ENCODE measurements around the gene VWC2L. TPM values are rescaled to one million over a fixed set of nuclear protein-coding genes. Genes with fewer than 3 reads are reported as not detected.

VWC2L gene
- total and polyA plus RNA-seq, 7 donors = 0.28 TPM; not detected in 6

DNA sequence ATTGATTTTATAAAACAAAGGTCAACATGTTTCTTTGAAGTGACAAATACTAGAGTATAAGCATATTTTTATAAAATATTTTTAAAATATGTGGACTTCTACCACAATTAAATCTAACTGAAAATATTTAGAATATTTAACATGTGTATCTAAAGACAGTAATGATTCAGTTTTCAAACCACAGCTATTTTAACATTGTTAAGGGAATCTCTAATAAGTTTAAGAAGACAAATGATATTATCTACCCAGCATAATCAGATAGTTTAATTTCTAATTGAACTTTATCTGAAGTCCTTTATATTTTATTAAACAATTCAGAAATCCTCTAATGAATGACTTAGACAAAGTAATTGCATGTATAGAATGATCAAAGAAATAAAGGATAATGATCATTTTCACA is 96.2 kb downstream of the VWC2L start:
- TF ChIP-seq, protein P1, sequence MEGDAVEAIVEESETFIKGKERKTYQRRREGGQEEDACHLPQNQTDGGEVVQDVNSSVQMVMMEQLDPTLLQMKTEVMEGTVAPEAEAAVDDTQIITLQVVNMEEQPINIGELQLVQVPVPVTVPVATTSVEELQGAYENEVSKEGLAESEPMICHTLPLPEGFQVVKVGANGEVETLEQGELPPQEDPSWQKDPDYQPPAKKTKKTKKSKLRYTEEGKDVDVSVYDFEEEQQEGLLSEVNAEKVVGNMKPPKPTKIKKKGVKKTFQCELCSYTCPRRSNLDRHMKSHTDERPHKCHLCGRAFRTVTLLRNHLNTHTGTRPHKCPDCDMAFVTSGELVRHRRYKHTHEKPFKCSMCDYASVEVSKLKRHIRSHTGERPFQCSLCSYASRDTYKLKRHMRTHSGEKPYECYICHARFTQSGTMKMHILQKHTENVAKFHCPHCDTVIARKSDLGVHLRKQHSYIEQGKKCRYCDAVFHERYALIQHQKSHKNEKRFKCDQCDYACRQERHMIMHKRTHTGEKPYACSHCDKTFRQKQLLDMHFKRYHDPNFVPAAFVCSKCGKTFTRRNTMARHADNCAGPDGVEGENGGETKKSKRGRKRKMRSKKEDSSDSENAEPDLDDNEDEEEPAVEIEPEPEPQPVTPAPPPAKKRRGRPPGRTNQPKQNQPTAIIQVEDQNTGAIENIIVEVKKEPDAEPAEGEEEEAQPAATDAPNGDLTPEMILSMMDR (IDR thresholded peaks at IDR 0.05) = no peak
- TF ChIP-seq POLR2AphosphoS5 (IDR thresholded peaks at IDR 0.05) = no peak
- no peak for TF ChIP-seq EP300 (IDR thresholded peaks at IDR 0.05)
- no peak for TF ChIP-seq POLR2A (IDR thresholded peaks at IDR 0.05)
- intact Hi-C loops (cut with DNase I) = no loop called here
- no peak overlapping the region for H3K27ac ChIP-seq

DNA sequence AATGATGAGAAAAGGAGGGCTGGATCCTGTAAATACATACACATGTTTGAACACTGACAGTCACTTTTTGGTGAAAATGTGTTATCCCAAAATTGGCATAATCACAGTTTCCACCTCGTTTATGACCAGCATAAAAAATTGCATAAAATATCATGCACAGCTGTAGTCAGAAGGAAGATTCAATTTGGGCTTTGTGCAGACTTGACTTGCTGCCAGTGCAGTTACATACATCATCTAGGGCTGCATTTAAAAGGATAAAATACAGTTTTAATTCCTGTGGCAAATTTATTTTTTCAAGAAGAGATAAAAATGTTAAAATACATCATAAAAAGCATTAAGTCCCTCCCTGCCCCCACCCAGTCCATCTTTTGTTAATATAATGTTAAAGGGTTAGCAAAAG is 103.8 kb downstream of the VWC2L start:
- no peaks in the 10 kb centered on the region for H3K4me1 ChIP-seq
- no peak for DNase-seq
- TF ChIP-seq, protein P1 (IDR thresholded peaks at IDR 0.05) = no peak
- no peak for TF ChIP-seq EP300 (IDR thresholded peaks at IDR 0.05)
- no peak for TF ChIP-seq POLR2A (IDR thresholded peaks at IDR 0.05)
- no peak for TF ChIP-seq POLR2AphosphoS5 (IDR thresholded peaks at IDR 0.05)
- no peak overlapping the region for H3K4me3 ChIP-seq
- no peaks in the 10 kb centered on the region for H3K9me3 ChIP-seq
- no peaks in the 10 kb centered on the region for H3K36me3 ChIP-seq
- H3K27ac ChIP-seq = no peak overlapping the region
- H3K27me3 ChIP-seq = no peaks in the 10 kb centered on the region
- 0 to 40% methylated on average over 1 of the region's 1 CpG for WGBS, 2 donors
- intact Hi-C loops (cut with DNase I) = no loop called here

More for the DNA sequence above, 96.2 kb downstream of the VWC2L start:
- Histone ChIP-seq H3K4me1 (peaks cover 0 to 4% (median 0%) of the 10 kb centered on the region in 4 donors), H3K9me3 (peaks cover 0 to 2% (median 0%) of the 10 kb centered on the region in 4 donors), H3K4me3 (no peak overlapping the region), H3K27me3 (no peaks in the 10 kb centered on the region), H3K36me3 (no peaks in the 10 kb centered on the region)
- no peak for DNase-seq

GRCh38 chr2:214515111-214515510 is 104.3 kb downstream of the VWC2L start:
- Histone ChIP-seq H3K9me3 (no peaks in the 10 kb centered on the region), H3K4me3 (no peak overlapping the region), H3K27ac (no peak overlapping the region), H3K4me1 (no peaks in the 10 kb centered on the region), H3K27me3 (no peaks in the 10 kb centered on the region), H3K36me3 (no peaks in the 10 kb centered on the region)
- intact Hi-C loops (cut with DNase I) = no loop called here
- TF ChIP-seq, protein P1 (IDR thresholded peaks at IDR 0.05) = no peak
- TF ChIP-seq POLR2AphosphoS5 (IDR thresholded peaks at IDR 0.05) (no peak), POLR2A (IDR thresholded peaks at IDR 0.05) (no peak), EP300 (IDR thresholded peaks at IDR 0.05) (no peak)
- no peak for DNase-seq
- WGBS, 2 donors = 57 to 60% methylated on average over 4 of the region's 4 CpGs

GRCh38 chr2:214519258-214519818 is 108.5 kb downstream of the VWC2L start:
- H3K4me3 ChIP-seq = no peak overlapping the region
- H3K27me3 ChIP-seq = no peaks in the 10 kb centered on the region
- no peak overlapping the region for H3K27ac ChIP-seq
- intact Hi-C loops (cut with DNase I) = no loop called here
- TF ChIP-seq POLR2A (IDR thresholded peaks at IDR 0.05) (no peak), POLR2AphosphoS5 (IDR thresholded peaks at IDR 0.05) (no peak), EP300 (IDR thresholded peaks at IDR 0.05) (no peak)
- TF ChIP-seq, protein P1 (IDR thresholded peaks at IDR 0.05) = no peak
- 82 to 90% methylated on average over 5 of the region's 5 CpGs for WGBS, 2 donors
- H3K36me3 ChIP-seq = no peaks in the 10 kb centered on the region
- no peaks in the 10 kb centered on the region for H3K9me3 ChIP-seq
- no peaks in the 10 kb centered on the region for H3K4me1 ChIP-seq
- DNase-seq = no peak

DNA sequence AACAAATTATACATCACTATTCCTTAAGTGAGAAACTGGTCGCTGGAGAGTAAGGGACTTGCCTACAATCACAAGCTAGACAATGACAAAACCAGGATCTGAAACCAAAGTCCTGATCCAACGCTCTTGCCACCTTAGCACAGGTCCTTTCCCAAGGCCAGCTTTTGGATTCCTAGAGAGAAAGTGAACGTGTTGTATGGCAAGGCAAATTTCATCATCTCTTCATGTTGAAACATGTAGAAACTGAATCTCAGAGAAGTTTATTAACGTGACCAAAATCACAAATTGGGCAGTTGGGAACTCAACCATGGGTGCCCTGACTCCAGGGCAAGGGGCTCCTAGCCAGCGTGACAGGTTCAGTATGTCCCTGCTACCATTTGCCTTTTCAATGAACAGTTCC is 118.2 kb downstream of the VWC2L start:
- no peak overlapping the region for H3K4me3 ChIP-seq
- WGBS, 2 donors = 86 to 89% methylated on average over 5 of the region's 5 CpGs
- TF ChIP-seq EP300 (IDR thresholded peaks at IDR 0.05) (no peak), POLR2A (IDR thresholded peaks at IDR 0.05) (no peak), POLR2AphosphoS5 (IDR thresholded peaks at IDR 0.05) (no peak)
- TF ChIP-seq, protein P1 (IDR thresholded peaks at IDR 0.05) = no peak
- H3K27me3 ChIP-seq = no peaks in the 10 kb centered on the region
- H3K4me1 ChIP-seq = no peaks in the 10 kb centered on the region
- no peaks in the 10 kb centered on the region for H3K9me3 ChIP-seq
- intact Hi-C loops (cut with DNase I) = no loop called here
- DNase-seq = no peak
- H3K36me3 ChIP-seq = no peaks in the 10 kb centered on the region
- no peak overlapping the region for H3K27ac ChIP-seq

All from sigmoid colon (tissue), 7 donors.